Stomach smooth muscle (tissue), 2 donors: ENCODE results near the gene ZNF337.
"Not testable (repeated sequence)": the region's sequence is repeated elsewhere in the genome, so short reads cannot be mapped to it uniquely, and the experiment has no call there.

Source experiments
- H3K27ac ChIP-seq: one replicate; pipeline ENCODE4 v1.7.0; 2013; ENCODE audit warnings: mild to moderate bottlenecking, low read length, inconsistent platforms
- H3K27me3 ChIP-seq, 2 donors: one replicate each; pipeline ENCODE4 v1.7.0; 2013; ENCODE audit warnings: low read length in 2 of 2; ENCODE audit not compliant: insufficient read depth in 2 of 2, control insufficient read depth in 1 of 2
- H3K36me3 ChIP-seq, 2 donors: one replicate each; pipeline ENCODE4 v1.7.0; 2013; ENCODE audit warnings: low read length in 2 of 2; ENCODE audit not compliant: control insufficient read depth in 2 of 2, insufficient read depth in 2 of 2
- H3K4me1 ChIP-seq: one replicate; pipeline ENCODE4 v1.7.0; 2013; ENCODE audit warnings: low read length; ENCODE audit not compliant: control insufficient read depth, insufficient read depth
- H3K4me3 ChIP-seq, 2 donors: one replicate each; pipeline ENCODE4 v1.7.0; 2013; ENCODE audit warnings: low read length in 2 of 2
- H3K9ac ChIP-seq, 2 donors: one replicate each; pipeline ENCODE4 v1.7.0; 2013; ENCODE audit warnings: low read length in 2 of 2, mild to moderate bottlenecking in 1 of 2
- H3K9me3 ChIP-seq, 2 donors: one replicate each; pipeline ENCODE4 v1.7.0; 2013; ENCODE audit warnings: low read length in 2 of 2; ENCODE audit not compliant: control insufficient read depth in 2 of 2
- donor health status: healthy.
- donor health status: Pancreatic carcinoma.

Gene ZNF337

DNA sequence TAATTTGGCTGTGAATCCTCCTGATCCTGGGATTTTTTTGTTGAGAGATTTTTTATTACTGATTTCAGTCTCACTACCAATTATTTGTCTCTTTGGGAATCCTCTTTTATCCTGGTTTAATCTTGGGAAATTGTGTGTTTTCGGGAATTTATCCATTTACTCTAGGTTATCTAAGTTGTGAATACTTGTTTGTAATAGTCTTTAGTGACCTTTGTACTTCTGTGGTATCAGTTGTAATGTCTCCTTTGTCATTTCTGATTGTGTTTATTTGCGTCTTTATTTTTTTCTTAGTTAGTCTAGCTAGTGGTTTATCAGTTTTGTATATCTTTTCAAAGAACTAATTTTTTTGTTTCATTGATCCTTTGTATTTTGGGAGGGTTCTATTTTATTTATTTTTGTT lies 27.3 kb upstream of the ZNF337 start:
- Histone ChIP-seq H3K4me1 (no peaks in the 10 kb centered on the region), H3K36me3 (peaks cover 0 to 8% of the 10 kb centered on the region in 2 donors), H3K27me3 (no peaks in the 10 kb centered on the region), H3K4me3 (no peak overlapping the region), H3K9me3 (peaks cover 3 to 13% of the 10 kb centered on the region in 2 donors), H3K9ac (no peak overlapping the region), H3K27ac (no peak overlapping the region)

GRCh38 chr20:25720285-25720684 lies 23.6 kb upstream of the ZNF337 start:
- Histone ChIP-seq H3K27me3 (no peaks in the 10 kb centered on the region), H3K27ac (no peak overlapping the region), H3K36me3 (no peaks in the 10 kb centered on the region), H3K9me3 (no peaks in the 10 kb centered on the region), H3K4me1 (no peaks in the 10 kb centered on the region), H3K4me3 (no peak overlapping the region), H3K9ac (no peak overlapping the region)

DNA sequence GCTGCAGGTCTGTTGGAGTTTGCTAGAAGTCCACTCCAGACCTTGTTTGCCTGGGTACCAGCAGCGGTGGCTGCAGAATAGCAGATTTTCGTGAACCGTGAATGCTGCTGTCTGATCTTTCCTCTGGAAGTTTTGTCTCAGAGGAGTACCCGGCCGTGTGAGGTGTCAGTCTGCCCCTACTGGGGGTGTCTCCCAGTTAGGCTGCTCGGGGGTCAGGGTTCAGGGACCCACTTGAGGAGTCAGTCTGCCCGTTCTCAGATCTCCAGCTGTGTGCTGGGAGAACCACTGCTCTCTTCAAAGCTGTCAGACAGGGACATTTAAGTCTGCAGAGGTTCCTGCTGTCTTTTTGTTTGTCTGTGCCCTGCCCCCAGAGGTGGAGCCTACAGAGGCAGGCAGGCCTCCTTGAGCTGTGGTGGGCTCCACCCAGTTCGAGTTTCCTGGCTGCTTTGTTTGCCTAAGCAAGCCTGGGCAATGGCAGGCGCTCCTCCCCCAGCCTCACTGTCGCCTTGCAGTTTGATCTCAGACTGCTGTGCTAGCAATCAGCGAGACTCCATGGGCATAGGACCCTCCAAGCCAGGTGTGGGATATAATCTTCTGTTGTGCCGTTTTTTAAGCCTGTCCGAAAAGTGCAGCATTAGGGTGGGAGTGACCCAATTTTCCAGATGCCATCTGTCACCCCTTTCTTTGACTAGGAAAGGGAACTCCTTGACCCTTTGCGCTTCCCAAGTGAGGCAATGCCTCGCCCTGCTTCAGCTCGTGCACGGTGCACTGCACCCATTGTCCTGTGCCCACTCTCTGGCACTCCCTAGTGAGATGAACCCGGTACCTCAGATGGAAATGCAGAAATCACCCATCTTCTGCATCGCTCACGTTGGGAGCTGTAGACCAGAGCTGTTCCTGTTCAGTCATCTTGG lies 22.5 kb upstream of the ZNF337 start:
- H3K9ac ChIP-seq, H3K4me1 ChIP-seq, H3K9me3 ChIP-seq, H3K27ac ChIP-seq, H3K27me3 ChIP-seq, H3K4me3 ChIP-seq, H3K36me3 ChIP-seq: not testable (repeated sequence)

- H3K27ac ChIP-seq, result no peak overlapping the region
- H3K36me3 ChIP-seq, result no peaks in the 10 kb centered on the region
- no peaks in the 10 kb centered on the region for H3K9me3 ChIP-seq
- no peaks in the 10 kb centered on the region for H3K27me3 ChIP-seq
- H3K4me1 ChIP-seq, result no peaks in the 10 kb centered on the region
- no peak overlapping the region for H3K4me3 ChIP-seq
- H3K9ac ChIP-seq, result no peak overlapping the region
These were observed 11.0 kb upstream of the ZNF337 start for GRCh38 chr20:25707695-25708094.

DNA sequence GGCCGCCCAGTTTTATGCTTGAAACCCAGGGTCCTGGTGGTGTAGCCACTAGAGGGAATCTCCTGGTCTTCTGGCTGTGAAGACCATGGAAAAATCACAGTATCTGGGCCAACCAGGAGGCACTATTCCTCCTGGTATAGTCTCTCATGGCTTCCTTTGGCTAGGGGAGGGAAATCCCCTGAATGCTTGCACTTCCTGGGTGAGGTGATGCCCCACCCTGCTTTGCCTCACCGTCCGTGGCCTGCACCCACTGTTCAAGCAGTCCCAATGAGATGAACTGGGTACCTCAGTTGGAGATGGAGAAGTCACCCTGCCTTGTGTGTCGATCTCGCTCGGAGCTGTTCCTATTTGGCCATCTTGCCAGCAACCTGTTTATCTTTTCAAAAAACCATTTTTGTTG lies 10.1 kb upstream of the ZNF337 start:
- Histone ChIP-seq H3K27me3 (no peaks in the 10 kb centered on the region), H3K9me3 (no peaks in the 10 kb centered on the region), H3K9ac (no peak overlapping the region), H3K36me3 (no peaks in the 10 kb centered on the region), H3K4me3 (no peak overlapping the region), H3K4me1 (no peaks in the 10 kb centered on the region), H3K27ac (no peak overlapping the region)

- Histone ChIP-seq H3K9me3 (no peaks in the 10 kb centered on the region), H3K27ac (no peak overlapping the region), H3K4me3 (no peak overlapping the region), H3K36me3 (no peaks in the 10 kb centered on the region), H3K4me1 (no peaks in the 10 kb centered on the region), H3K9ac (no peak overlapping the region), H3K27me3 (no peaks in the 10 kb centered on the region)
These were observed 9.2 kb upstream of the ZNF337 start for GRCh38 chr20:25705830-25706351.

DNA sequence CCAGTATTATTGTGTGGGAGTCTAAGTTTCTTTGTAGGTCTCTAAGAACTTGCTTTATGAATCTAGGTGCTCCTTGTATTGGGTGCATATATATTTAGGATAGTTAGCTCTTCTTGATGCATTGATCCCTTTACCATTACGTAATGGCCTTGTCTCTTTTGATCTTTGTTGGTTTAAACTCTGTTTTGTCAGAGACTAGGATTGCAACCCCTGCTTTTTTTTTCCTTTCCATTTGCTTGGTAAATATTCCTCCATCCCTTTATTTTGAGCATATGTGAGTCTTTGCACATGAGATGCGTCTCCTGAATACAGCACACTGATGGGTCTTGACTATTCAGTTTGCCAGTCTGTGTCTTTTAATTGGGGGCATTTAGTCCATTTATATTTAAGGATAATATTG lies 7.7 kb upstream of the ZNF337 start:
- not testable (repeated sequence) for H3K9ac ChIP-seq, H3K4me1 ChIP-seq, H3K27ac ChIP-seq, H3K27me3 ChIP-seq, H3K4me3 ChIP-seq, H3K36me3 ChIP-seq, H3K9me3 ChIP-seq

DNA sequence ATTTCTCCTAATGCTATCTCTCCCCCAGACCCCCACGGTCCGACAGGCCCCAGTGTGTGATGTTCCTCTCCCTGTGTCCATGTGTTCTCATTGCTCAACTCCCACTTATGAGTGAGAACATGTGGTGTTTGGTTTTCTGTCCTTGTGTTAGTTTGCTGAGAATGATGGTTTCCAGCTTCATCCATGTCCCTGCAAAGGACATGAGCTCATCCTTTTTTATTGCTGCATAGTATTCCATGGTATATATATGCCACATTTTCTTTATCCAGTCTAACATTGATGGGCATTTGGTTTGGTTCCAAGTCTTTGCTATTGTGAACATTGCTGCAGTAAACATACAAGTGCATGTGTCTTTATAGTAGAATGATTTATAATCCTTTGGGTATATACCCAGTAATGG lies 4.2 kb upstream of the ZNF337 start:
- H3K9me3 ChIP-seq, H3K27me3 ChIP-seq, H3K4me1 ChIP-seq, H3K27ac ChIP-seq, H3K9ac ChIP-seq, H3K4me3 ChIP-seq, H3K36me3 ChIP-seq: not testable (repeated sequence)

DNA sequence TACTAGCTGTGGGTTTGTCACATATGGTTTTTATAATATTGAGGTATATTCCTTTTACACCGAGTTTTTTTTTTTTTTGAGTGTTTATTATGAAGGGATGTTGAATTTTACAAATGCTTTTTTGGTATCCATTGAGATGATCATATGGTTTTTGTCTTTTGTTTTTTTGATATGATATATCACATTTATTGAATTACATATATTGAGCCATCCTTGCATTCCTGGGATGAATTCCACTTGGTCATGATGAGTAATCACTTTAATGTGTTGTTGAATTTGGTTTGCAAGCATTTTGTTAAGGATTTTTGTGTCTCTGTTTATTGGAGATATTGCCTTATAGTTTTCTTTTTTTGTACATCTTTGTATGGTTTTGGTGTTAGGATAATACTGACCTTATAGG lies 3.3 kb upstream of the ZNF337 start:
- Histone ChIP-seq H3K9ac (no peak overlapping the region), H3K27ac (no peak overlapping the region), H3K27me3 (no peaks in the 10 kb centered on the region), H3K4me1 (peaks cover 5% of the 10 kb centered on the region), H3K9me3 (peaks cover 0 to 3% of the 10 kb centered on the region in 2 donors), H3K36me3 (no peaks in the 10 kb centered on the region), H3K4me3 (no peak overlapping the region)

DNA sequence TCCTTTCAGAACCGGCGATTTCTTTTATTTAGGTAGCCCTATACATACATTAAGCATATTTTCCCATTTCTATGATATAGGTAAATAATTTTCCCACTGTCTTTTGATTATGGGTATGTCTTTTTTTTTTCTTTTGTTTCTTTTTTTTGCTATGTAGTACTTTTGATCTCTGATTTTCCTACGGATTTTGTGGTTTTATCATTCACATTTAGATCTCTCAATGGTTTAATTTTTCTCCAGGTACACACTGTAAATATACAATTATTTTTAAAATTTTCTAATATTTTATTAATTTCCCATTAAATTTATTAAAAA lies 436 bp upstream of the ZNF337 start:
- Histone ChIP-seq H3K27ac (peak overlapping the region; percentile 69), H3K9ac (peak overlapping the region; percentile 74 to 90), H3K36me3 (no peaks in the 10 kb centered on the region), H3K4me3 (peak overlapping the region; percentile 92 to 93), H3K9me3 (peaks cover 0 to 3% of the 10 kb centered on the region in 2 donors), H3K4me1 (peaks cover 5% of the 10 kb centered on the region), H3K27me3 (no peaks in the 10 kb centered on the region)
